OCI-LY7 (cell line): Measurements from ENCODE around the gene ERC1.

Experiments
- CTCF ChIP-seq: fragments of 200-600 bp; sonication (generic); conservative IDR thresholded peaks from 2 replicates; pipeline ENCODE4 v1.5.1; 2014; ENCODE audit warnings: mild to moderate bottlenecking, antibody characterized with exemption, low read length, moderate library complexity, mixed read lengths
- EZH2phosphoT487 ChIP-seq: fragments of 200-600 bp; sonication (generic); IDR thresholded peaks from 2 replicates; pipeline ENCODE4 v1.6.1; 2018; ENCODE audit warnings: low read depth, borderline replicate concordance, mild to moderate bottlenecking, mixed run types, antibody characterized with exemption, low read length, moderate library complexity, mixed read lengths

- TF ChIP-seq CTCF (no peak), EZH2phosphoT487 (no peak)
These were observed 540.2 kb downstream of the ERC1 start for GRCh38 chr12:1531153-1531653.
